HG02885 (cell line): Measurements from ENCODE around the gene ZC3H7A.

ENCODE experiments used
- ATAC-seq: cut with Tn5 transposase; IDR thresholded peaks from one replicate; pipeline ENCODE4 v1.9.1; 2021; ENCODE audit warnings: mild to moderate bottlenecking; ENCODE audit not compliant: unreplicated experiment, poor library complexity

ZC3H7A gene

GRCh38 chr16:11779074-11779473 is 18.0 kb downstream of the ZC3H7A start:
- no peak for ATAC-seq

- no peak for ATAC-seq
Measured at GRCh38 chr16:11774065-11774626, 22.9 kb downstream of the ZC3H7A start.

GRCh38 chr16:11768849-11769248 is 28.2 kb downstream of the ZC3H7A start:
- ATAC-seq, result no peak

GRCh38 chr16:11762431-11762830 is 34.6 kb downstream of the ZC3H7A start:
- no peak for ATAC-seq

DNA sequence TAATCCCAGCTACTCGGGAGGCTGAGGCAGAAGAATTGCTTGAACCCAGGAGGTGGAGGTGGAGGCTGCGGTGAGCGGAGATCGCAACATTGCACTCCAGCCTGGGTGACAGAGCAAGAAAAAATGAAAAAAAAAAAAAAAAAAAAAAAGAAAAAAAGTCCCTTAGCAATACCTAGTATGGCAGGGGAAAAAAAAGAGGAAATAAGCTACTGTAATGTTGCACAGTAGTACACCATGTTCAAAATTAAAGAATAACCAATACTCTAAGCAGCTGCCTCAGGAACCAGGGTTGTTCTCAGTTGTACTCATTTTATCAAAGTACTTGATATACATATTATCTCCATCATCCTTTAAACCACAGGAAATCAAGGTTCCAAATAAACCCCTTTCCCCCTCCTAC is 37.1 kb downstream of the ZC3H7A start:
- no peak for ATAC-seq

GRCh38 chr16:11759163-11759834 is 37.8 kb downstream of the ZC3H7A start:
- no peak for ATAC-seq

DNA sequence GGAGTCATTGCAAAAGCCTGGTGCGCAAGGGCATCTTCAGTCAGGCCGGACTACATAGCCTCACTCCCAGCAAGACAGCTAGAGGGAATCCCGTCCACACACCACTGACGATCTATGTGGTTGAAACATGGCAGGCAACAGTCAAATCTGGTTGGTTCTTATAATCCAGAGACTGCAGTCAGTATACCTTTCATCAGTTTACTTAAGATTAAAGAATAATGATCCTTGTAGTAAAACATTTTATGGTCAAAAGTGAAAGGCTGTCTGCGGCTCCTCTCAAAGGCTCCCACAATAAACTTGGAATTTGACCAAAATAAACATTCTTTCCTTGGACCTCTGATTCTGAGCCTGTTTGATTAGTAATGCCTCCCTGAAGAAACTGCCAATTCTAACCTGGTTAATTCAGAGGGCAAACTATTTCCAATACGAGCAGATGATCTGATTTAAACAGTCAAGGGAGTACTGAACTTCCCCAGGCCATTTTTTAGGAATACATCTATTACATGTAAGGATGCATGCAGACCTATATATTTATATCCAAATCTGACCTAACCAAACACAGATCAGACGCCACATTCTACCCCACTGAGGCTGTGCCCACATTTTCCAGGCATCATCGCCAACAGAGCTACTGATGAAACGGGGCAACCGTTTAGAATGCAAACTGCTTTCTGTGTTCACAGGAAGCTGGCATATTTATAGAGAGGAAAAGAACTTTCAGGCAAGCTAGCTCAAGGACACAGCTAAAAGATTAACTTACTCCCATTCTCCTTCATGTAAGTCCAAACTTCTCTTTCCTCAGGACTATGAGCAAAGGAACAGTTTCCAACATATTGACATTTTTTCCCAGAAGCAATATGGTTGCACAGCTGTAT is 39.1 kb downstream of the ZC3H7A start:
- ATAC-seq, result no peak

DNA sequence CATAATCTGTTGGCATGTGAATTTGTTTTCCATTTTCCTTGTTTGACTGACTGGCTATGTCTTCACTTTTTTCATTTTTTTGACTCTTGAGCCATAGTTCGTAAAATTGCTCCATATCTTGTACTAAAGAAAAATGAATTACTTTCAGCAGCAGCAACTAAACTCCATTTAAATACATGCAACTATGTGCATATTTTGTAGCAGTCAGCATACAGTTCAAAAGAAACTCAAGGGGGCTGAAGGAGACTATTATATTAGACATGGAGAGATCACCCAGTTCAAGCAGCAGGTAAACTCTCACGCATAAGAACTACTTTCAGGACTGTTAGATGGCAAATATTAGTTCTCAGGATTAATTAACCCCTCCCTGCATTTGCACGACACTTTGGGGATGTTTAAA is 40.8 kb downstream of the ZC3H7A start:
- no peak for ATAC-seq

DNA sequence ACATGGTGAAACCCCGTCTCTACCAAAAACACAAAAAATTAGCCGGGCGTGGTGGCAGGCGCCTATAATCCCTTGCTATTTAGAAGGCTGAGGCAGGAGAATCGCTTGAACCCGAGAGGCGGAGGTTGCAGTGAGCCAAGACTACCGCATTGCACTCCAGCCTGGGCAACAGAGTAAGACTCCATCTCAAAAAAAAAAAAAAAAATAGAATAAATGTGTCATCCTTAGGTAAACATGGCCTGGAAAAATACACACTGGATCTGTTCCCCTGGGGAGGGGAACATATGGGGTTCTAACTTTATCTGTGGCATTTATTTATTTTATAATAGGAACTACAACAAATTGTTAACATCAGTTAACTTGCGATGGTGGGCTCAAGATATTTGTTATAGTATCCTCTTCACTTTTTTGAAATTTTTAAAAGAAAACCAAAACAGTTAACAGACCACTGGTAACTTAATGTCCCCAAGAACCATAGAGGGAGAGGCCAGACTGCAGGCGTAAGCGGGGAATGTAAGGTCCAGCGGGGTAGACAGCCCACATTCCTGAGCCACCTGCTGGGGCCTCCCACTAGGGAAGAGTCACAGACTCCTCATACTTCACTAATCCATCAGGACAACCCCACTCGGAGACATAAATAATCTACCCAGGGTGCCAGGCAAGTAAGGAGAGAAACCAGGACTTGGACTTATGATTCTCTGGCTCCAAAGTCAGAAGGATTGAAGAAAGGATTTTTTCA is 41.9 kb downstream of the ZC3H7A start:
- ATAC-seq, result no peak

DNA sequence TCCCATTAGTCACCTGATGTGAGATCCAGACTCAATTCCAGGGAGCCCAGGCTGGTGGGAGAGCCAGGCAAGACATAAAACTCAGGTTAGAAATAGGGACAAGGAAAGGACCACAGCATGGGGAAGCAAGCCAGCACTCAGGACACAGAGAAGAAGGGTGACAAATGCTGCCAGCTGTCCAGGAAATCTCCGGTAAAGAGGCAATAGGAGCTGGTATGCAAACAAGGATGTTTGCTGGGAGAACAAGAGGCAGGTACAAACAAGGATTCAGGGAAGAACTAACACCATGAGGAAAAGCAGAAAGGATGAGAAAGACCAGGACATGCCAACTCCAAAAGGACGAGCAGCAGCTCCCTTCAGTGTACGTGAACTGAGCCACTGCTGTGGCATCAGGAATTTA is 44.2 kb downstream of the ZC3H7A start:
- no peak for ATAC-seq

GRCh38 chr16:11750056-11750455 is 47.0 kb downstream of the ZC3H7A start:
- no peak for ATAC-seq

- no peak for ATAC-seq
Measured at GRCh38 chr16:11748404-11749254, 48.4 kb downstream of the ZC3H7A start.

DNA sequence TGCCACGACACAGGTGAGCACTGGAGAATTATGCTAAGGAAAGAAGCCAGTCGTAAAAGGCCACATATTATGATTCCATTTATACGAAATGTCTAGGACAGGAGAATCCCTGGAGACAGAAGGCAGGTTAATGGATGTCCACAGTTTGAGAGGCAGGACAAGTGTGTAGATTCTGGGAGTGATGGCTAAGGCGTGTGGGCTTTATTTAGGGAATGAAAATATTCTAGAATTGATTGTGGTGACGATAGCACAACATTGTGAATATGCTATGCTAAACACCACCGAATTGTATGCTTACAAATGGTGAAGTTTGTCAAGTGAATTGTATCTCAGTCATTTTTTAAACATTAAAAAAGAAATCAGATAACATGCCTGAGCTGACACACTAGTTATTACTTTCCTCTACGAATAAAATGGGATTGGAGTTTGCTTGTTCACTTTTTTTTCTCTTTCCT is 49.1 kb downstream of the ZC3H7A start:
- ATAC-seq, result no peak

- ATAC-seq, result no peak
Measured at GRCh38 chr16:11744075-11744470, 53.0 kb downstream of the ZC3H7A start.

DNA sequence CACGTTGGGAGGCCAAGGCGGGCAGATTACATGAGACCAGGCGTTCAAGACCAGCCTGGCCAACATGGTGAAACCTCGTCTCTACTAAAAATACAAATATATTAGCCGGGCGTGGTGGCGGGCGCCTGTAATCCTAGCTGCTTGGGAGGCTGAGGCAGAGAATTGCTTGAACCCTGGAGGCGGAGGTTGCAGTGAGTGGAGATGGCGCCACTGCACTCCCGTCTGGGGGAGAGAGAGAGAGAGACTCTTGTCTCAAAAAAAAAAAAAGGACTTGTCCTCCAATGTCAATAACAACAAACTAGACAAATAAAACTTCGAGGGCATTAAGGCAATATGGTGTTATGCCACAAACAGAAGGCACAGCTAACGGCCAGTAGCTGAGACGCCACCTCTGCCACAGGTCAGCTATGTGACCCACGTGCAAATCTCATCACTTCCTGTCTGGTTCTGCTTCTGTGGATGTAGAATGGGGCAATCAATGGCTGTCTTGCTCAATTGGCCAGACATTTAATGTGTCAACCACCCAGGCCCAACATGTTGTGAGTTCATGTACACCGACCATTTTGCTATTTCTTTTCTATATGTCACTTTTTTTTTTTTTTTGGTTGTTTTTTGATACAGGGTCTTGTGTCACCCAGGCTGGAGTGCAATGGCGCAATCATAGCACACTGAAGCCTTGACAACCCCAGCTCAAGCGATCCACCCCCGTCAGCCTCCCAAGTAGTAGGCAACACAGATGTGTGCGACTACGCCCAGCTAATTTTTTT is 53.6 kb downstream of the ZC3H7A start:
- ATAC-seq, result no peak

DNA sequence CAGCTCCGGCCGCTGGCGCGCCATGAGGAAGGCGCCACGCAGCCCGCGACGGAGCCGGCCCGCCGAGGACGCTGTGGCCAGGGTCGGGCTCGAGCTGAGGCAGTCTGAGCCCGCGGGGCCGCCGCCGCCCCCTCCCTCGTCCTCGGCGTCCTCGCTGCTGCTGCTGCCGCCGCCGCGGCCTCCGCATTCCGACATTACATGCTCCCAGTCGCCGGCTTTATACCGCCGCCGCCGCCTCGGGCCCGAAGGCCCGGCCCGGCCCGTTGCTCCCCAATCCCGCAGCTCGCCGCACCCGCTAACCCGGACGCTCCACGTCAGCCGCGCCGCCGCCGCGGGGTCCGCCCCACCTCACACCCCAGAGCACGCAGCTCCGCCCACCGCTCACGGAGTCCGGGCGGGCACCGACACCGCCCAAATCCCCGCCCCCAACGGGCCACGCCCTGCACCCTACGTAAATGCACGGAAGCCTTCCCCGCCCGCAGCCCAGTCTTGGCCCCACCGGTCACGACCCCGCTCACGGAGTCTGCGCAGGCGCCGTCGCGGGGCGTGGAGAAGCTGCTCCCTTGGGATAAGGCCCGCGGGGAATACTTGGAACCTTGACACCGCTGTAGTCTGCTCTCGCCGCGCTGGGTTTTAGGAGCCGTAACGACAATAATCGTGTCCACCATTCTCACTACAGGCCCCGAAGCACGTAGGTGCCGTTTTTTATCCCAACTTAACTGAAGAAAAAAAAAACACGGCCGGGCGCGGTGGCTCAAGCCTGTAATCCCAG is 54.3 kb downstream of the ZC3H7A start, which contains the start of gene TXNDC11:
Gene TXNDC11 (minus strand): TSS at position 322 of the 772 bp plus-strand sequence. CDS start 127 bp downstream, at position 195.
- peak; percentile 87 for ATAC-seq

DNA sequence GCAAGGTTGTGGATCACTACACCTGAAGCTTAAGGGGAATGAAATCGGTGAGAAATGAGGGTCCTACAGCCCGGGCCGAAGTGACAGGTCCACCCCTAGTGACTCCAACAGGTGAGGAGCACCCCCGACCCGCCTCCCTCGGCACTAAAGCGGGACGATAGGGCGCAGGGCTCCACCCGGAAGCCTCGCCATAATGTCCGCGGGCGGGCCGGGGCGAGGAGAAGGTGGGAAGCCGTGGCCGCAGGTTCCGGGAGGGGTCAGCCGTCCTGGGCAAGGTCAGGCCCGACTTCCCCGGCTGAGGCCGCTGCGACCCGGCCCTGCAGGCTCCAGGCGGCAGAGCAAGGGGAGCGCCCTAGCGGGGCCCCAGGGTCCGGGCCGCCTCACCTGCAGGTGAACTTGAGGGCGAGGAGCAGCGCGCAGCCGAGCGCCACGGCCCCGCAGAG is 54.9 kb downstream of the ZC3H7A start:
- ATAC-seq, result peak; percentile 26

GRCh38 chr16:11740567-11740966 is 56.5 kb downstream of the ZC3H7A start:
- ATAC-seq, result no peak
